ENCODE measurements around the gene PYGM. TPM values are rescaled to one million over a fixed set of nuclear protein-coding genes. Genes with fewer than 3 reads are reported as not detected.

The PYGM gene
- total and polyA plus RNA-seq, 10 donors = 1.7 to 7.2 (median 4.2) TPM

- WGBS, 5 donors = 91 to 95% (median 94%) methylated on average over 23 to 26 of the region's 26 CpGs
- H3K4me1 ChIP-seq = peaks cover 0 to 48% (median 9%) of the 10 kb centered on the region in 6 donors
- TF ChIP-seq CTCF (IDR thresholded peaks at IDR 0.05 in 8 of 11, conservative IDR thresholded peaks at IDR 0.05 in 3 of 11) = no peak
- no peak for TF ChIP-seq POLR2A (IDR thresholded peaks at IDR 0.05)
- TF ChIP-seq POLR2AphosphoS5 (IDR thresholded peaks at IDR 0.05) = no peak
- DNase-seq = peak; percentile 57
- peaks cover 0 to 47% (median 0%) of the 10 kb centered on the region in 6 donors for H3K36me3 ChIP-seq
- H3K9me3 ChIP-seq = no peaks in the 10 kb centered on the region
- no peak overlapping the region for H3K4me3 ChIP-seq
- H3K27ac ChIP-seq = no peak overlapping the region
- intact Hi-C loops (cut with DNase I; ENCODE audit: low total_unique reads) = no loop called here
- no peaks in the 10 kb centered on the region for H3K27me3 ChIP-seq (replicated peaks in 1 of 7)
Observed at GRCh38 chr11:64754124-64754918, 5.5 kb downstream of the PYGM start.

GRCh38 chr11:64753380-64754123, 6.2 kb downstream of the PYGM start:
- intact Hi-C loops (cut with DNase I; ENCODE audit: low total_unique reads) = no loop called here
- Histone ChIP-seq H3K9me3 (no peaks in the 10 kb centered on the region), H3K4me3 (no peak overlapping the region), H3K27ac (no peak overlapping the region), H3K27me3 (replicated peaks in 1 of 7) (no peaks in the 10 kb centered on the region), H3K36me3 (peaks cover 0 to 47% (median 0%) of the 10 kb centered on the region in 6 donors), H3K4me1 (peaks cover 0 to 48% (median 6%) of the 10 kb centered on the region in 6 donors)
- DNase-seq = peak; percentile 76
- WGBS, 5 donors = 93 to 96% (median 95%) methylated on average over 34 to 43 of the region's 43 CpGs
- TF ChIP-seq CTCF (IDR thresholded peaks at IDR 0.05 in 8 of 11, conservative IDR thresholded peaks at IDR 0.05 in 3 of 11) = no peak
- no peak for TF ChIP-seq POLR2AphosphoS5 (IDR thresholded peaks at IDR 0.05)
- no peak for TF ChIP-seq POLR2A (IDR thresholded peaks at IDR 0.05)

GRCh38 chr11:64753019-64753379, 6.8 kb downstream of the PYGM start:
- no peak for TF ChIP-seq POLR2AphosphoS5 (IDR thresholded peaks at IDR 0.05)
- TF ChIP-seq CTCF (IDR thresholded peaks at IDR 0.05 in 8 of 11, conservative IDR thresholded peaks at IDR 0.05 in 3 of 11) = no peak
- no peak for DNase-seq
- H3K27ac ChIP-seq = no peak overlapping the region
- no peaks in the 10 kb centered on the region for H3K9me3 ChIP-seq
- intact Hi-C loops (cut with DNase I; ENCODE audit: low total_unique reads) = no loop called here
- no peaks in the 10 kb centered on the region for H3K27me3 ChIP-seq (replicated peaks in 1 of 7)
- H3K36me3 ChIP-seq = peaks cover 0 to 47% (median 0%) of the 10 kb centered on the region in 6 donors
- peaks cover 0 to 48% (median 6%) of the 10 kb centered on the region in 6 donors for H3K4me1 ChIP-seq
- no peak overlapping the region for H3K4me3 ChIP-seq
- WGBS, 5 donors = 88 to 95% (median 92%) methylated on average over 7 of the region's 7 CpGs
